Osteocyte (in vitro differentiated cells): ENCODE measurements around the gene ZIC4. TPM values are rescaled to one million over a fixed set of nuclear protein-coding genes. Genes with fewer than 3 reads are reported as not detected.

Experiments
- DNase-seq: peaks from one replicate; pipeline ENCODE4 v3.0.0; 2021; ENCODE audit warnings: mixed read lengths; ENCODE audit not compliant: unreplicated experiment; ENCODE audit errors: extremely low spot score
- H3K27ac Mint-ChIP-seq: one replicate; pipeline ENCODE4 v1.8.0; 2021; ENCODE audit warnings: mild to moderate bottlenecking, mixed read lengths; ENCODE audit not compliant: unreplicated experiment
- H3K27me3 Mint-ChIP-seq: one replicate; pipeline ENCODE4 v1.8.0; 2021; ENCODE audit warnings: mixed read lengths; ENCODE audit not compliant: unreplicated experiment
- H3K36me3 Mint-ChIP-seq: one replicate; pipeline ENCODE4 v1.8.0; 2021; ENCODE audit warnings: mixed read lengths; ENCODE audit not compliant: unreplicated experiment
- H3K4me1 Mint-ChIP-seq: one replicate; pipeline ENCODE4 v1.8.0; 2021; ENCODE audit warnings: mixed read lengths; ENCODE audit not compliant: unreplicated experiment
- H3K4me3 Mint-ChIP-seq: one replicate; pipeline ENCODE4 v1.8.0; 2021; ENCODE audit warnings: mild to moderate bottlenecking, moderate library complexity, mixed read lengths; ENCODE audit not compliant: unreplicated experiment
- H3K9me3 Mint-ChIP-seq: one replicate; pipeline ENCODE4 v1.8.0; 2021; ENCODE audit warnings: mixed read lengths; ENCODE audit not compliant: unreplicated experiment
- CTCF ChIP-seq: fragments of 200-600 bp; sonication (generic); IDR thresholded peaks from 2 replicates; pipeline ENCODE4 v1.5.0; 2021; ENCODE audit warnings: antibody characterized with exemption, mild to moderate bottlenecking, moderate library complexity
- total RNA-seq: library from RNA; stranded (reverse); gene quantifications from 2 replicates; pipeline ENCODE4 v1.2.1, GENCODE V29; 2021

ZIC4 gene
- total RNA-seq, 1 donor from 2014 or later, result 8.8 TPM

GRCh38 chr3:147405231-147406027, 914 bp downstream of the ZIC4 start:
- no peaks in the 10 kb centered on the region for H3K9me3 Mint-ChIP-seq

GRCh38 chr3:147404800-147405230, 1.5 kb downstream of the ZIC4 start:
- Mint-ChIP-seq H3K27me3 (no peaks in the 10 kb centered on the region), H3K9me3 (no peaks in the 10 kb centered on the region), H3K4me1 (peaks cover 71% of the 10 kb centered on the region), H3K4me3 (no peak overlapping the region), H3K27ac (no peak overlapping the region), H3K36me3 (no peaks in the 10 kb centered on the region)
- no peak for TF ChIP-seq CTCF
- DNase-seq, result no peak

More at GRCh38 chr3:147405231-147406027, 914 bp downstream of the ZIC4 start:
- H3K36me3 Mint-ChIP-seq, result no peaks in the 10 kb centered on the region
- H3K27ac Mint-ChIP-seq, result peak overlapping the region; percentile 98
- no peak overlapping the region for H3K4me3 Mint-ChIP-seq
- no peak for TF ChIP-seq CTCF
- DNase-seq, result no peak
- peaks cover 67% of the 10 kb centered on the region for H3K4me1 Mint-ChIP-seq
- H3K27me3 Mint-ChIP-seq, result no peaks in the 10 kb centered on the region

- TF ChIP-seq CTCF, result no peak
- Mint-ChIP-seq H3K36me3 (peaks cover 2% of the 10 kb centered on the region), H3K4me3 (no peak overlapping the region), H3K4me1 (peaks cover 77% of the 10 kb centered on the region), H3K27ac (peak overlapping the region; percentile 80), H3K9me3 (no peaks in the 10 kb centered on the region), H3K27me3 (no peaks in the 10 kb centered on the region)
- no peak for DNase-seq
These were observed 2.1 kb downstream of the ZIC4 start for GRCh38 chr3:147404000-147404799.

GRCh38 chr3:147403511-147403910, 2.8 kb downstream of the ZIC4 start:
- Mint-ChIP-seq H3K4me3 (no peak overlapping the region), H3K27ac (peak overlapping the region; percentile 80), H3K27me3 (no peaks in the 10 kb centered on the region), H3K36me3 (peaks cover 5% of the 10 kb centered on the region), H3K9me3 (no peaks in the 10 kb centered on the region), H3K4me1 (peaks cover 82% of the 10 kb centered on the region)
- no peak for DNase-seq
- TF ChIP-seq CTCF, result no peak

- DNase-seq, result no peak
- H3K4me3 Mint-ChIP-seq, result no peak overlapping the region
- TF ChIP-seq CTCF, result no peak
- H3K4me1 Mint-ChIP-seq, result peaks cover 85% of the 10 kb centered on the region
- H3K27me3 Mint-ChIP-seq, result no peaks in the 10 kb centered on the region
- H3K27ac Mint-ChIP-seq, result peak overlapping the region; percentile 23
- H3K9me3 Mint-ChIP-seq, result no peaks in the 10 kb centered on the region
- peaks cover 13% of the 10 kb centered on the region for H3K36me3 Mint-ChIP-seq
These were observed 4.2 kb downstream of the ZIC4 start for GRCh38 chr3:147402159-147402558.
